B cell (primary cell): ENCODE results near the gene IVNS1ABP. TPM values are rescaled to one million over a fixed set of nuclear protein-coding genes. Genes with fewer than 3 reads are reported as not detected.

ENCODE experiments used
- ATAC-seq: fragments of 200-7000 bp; cut with Tn5 transposase; one replicate; pipeline ENCODE4 v1.10.0; 2021; ENCODE audit warnings: low read depth, mild to moderate bottlenecking, moderate number of reproducible peaks, moderate library complexity
- CTCF ChIA-PET: fragments of 350-600 bp; sonication (Branson Sonifier 250); formaldehyde crosslinking; loops from one replicate; lab custom pipeline; 2021; ENCODE audit warnings: antibody characterized with exemption, inconsistent platforms; lab: Charles Lee
- POLR2A ChIA-PET: fragments of 350-600 bp; sonication (Branson Sonifier 250); formaldehyde crosslinking; loops from one replicate; lab custom pipeline; 2021; ENCODE audit warnings: antibody characterized with exemption; lab: Charles Lee
- DNase-seq: peaks from one replicate; pipeline ENCODE4 v3.0.0; 2013
- H2AFZ ChIP-seq: 2 replicates; pipeline ENCODE4 v1.6.1; 2012; ENCODE audit warnings: mild to moderate bottlenecking, low read depth, low read length; ENCODE audit not compliant: insufficient read depth, poor library complexity, severe bottlenecking
- H3K27ac ChIP-seq, 2 donors: 1 replicate in 1 of 2; 2 replicates in 1 of 2; pipeline ENCODE4 v1.5.1; 2012 to 2013; ENCODE audit warnings: low read length in 2 of 2, mild to moderate bottlenecking in 2 of 2, moderate library complexity in 1 of 2
- H3K27me3 ChIP-seq, 4 experiments: fragments of 200-600 bp in 1 of 4; sonication (generic) in 1 of 4; replicated peaks in 1 of 4; 1 replicate in 2 of 4; 2 replicates in 2 of 4; pipeline versions ENCODE4 v1.6.1 to v1.7.0; 2013 to 2016; ENCODE audit warnings: low read length in 3 of 4, mild to moderate bottlenecking in 2 of 4, mixed read lengths in 1 of 4, moderate library complexity in 1 of 4; ENCODE audit not compliant: insufficient read depth in 4 of 4, control insufficient read depth in 3 of 4; ENCODE audit errors: control extremely low read depth in 1 of 4
- H3K36me3 ChIP-seq, 2 experiments: replicated peaks in 1 of 2; 1 replicate in 1 of 2; 2 replicates in 1 of 2; pipeline versions ENCODE4 v1.6.1 to v1.7.1; 2013; ENCODE audit warnings: low read length in 1 of 2; ENCODE audit not compliant: insufficient read depth in 2 of 2, control insufficient read depth in 1 of 2; ENCODE audit errors: control extremely low read depth in 1 of 2, extremely low read depth in 1 of 2
- H3K4me1 ChIP-seq, 2 donors: fragments of 200-600 bp in 1 of 2; sonication (generic) in 1 of 2; 1 replicate in 1 of 2; 2 replicates in 1 of 2; pipeline versions ENCODE4 v1.5.1 to v1.6.1; 2013 to 2017; ENCODE audit warnings: low read length in 2 of 2; ENCODE audit not compliant: control insufficient read depth in 2 of 2, insufficient read depth in 2 of 2
- H3K4me2 ChIP-seq: replicated peaks from 2 replicates; pipeline ENCODE3; 2012; ENCODE audit warnings: mild to moderate bottlenecking, low read depth, low read length; ENCODE audit not compliant: poor library complexity, severe bottlenecking
- H3K4me3 ChIP-seq, 5 experiments: fragments of 200-600 bp in 1 of 5; sonication (generic) in 1 of 5; 1 replicate in 3 of 5; 2 replicates in 2 of 5; pipeline versions ENCODE4 v1.5.1 to v1.7.0; 2011 to 2016; ENCODE audit warnings: low read length in 4 of 5, mild to moderate bottlenecking in 4 of 5, low read depth in 2 of 5, control low read depth in 1 of 5, moderate library complexity in 1 of 5; ENCODE audit not compliant: insufficient read depth in 1 of 5; ENCODE audit errors: control extremely low read depth in 1 of 5, extremely low read depth in 1 of 5
- H3K79me2 ChIP-seq: fragments of 200-600 bp; sonication (generic); one replicate; pipeline ENCODE4 v1.6.0; 2016; ENCODE audit warnings: low read length; ENCODE audit not compliant: control insufficient read depth, insufficient read depth
- H3K9ac ChIP-seq: fragments of 200-600 bp; sonication (generic); 2 replicates; pipeline ENCODE4 v1.6.1; 2017; ENCODE audit warnings: mild to moderate bottlenecking, low read length, moderate library complexity
- H3K9me3 ChIP-seq, 3 donors: one replicate each; pipeline versions ENCODE4 v1.6.1 to v1.7.1; 2013; ENCODE audit warnings: low read length in 2 of 3; ENCODE audit not compliant: control insufficient read depth in 2 of 3, insufficient read depth in 1 of 3; ENCODE audit errors: control extremely low read depth in 1 of 3
- H4K20me1 ChIP-seq: 2 replicates; pipeline ENCODE4 v1.6.0; 2012; ENCODE audit warnings: mild to moderate bottlenecking, low read length; ENCODE audit not compliant: insufficient read depth, control insufficient read depth, poor library complexity, severe bottlenecking
- H3K27ac Mint-ChIP-seq: one replicate; pipeline ENCODE4 v1.8.0; 2021; ENCODE audit warnings: mixed read lengths
- H3K27me3 Mint-ChIP-seq: one replicate; pipeline ENCODE4 v1.8.0; 2021; ENCODE audit warnings: mixed read lengths
- H3K4me1 Mint-ChIP-seq: one replicate; pipeline ENCODE4 v1.8.0; 2021; ENCODE audit warnings: mixed read lengths
- H3K4me3 Mint-ChIP-seq: one replicate; pipeline ENCODE4 v1.8.0; 2021; ENCODE audit warnings: mixed read lengths
- H3K9me3 Mint-ChIP-seq: one replicate; pipeline ENCODE4 v1.8.0; 2022; ENCODE audit warnings: mixed read lengths; ENCODE audit not compliant: insufficient read depth
- CTCF ChIP-seq: fragments of 200-600 bp; IDR thresholded peaks from one replicate; pipeline ENCODE4 v1.8.0; 2022; ENCODE audit warnings: antibody characterized with exemption, mild to moderate bottlenecking
- EZH2 ChIP-seq: IDR thresholded peaks from 2 replicates; pipeline ENCODE4 v1.6.1; 2012; ENCODE audit warnings: borderline replicate concordance, low read depth, mild to moderate bottlenecking, moderate library complexity, low read length; ENCODE audit not compliant: insufficient read depth, poor library complexity, severe bottlenecking
- intact Hi-C: fragments of 100-400 bp; cut with micrococcal nuclease; formaldehyde crosslinking; loops from one replicate; pipeline ENCODE4 v1.10.0; 2022
- polyA plus RNA-seq: library from polyadenylated mRNA; depleted of rRNA; stranded (reverse); fragments of >200 nt; gene quantifications from 2 replicates; pipeline ENCODE4 v1.2.3, GENCODE V29; 2012
- total RNA-seq, 2 donors: library from RNA; stranded (reverse); fragments of 120-200 nt in 1 of 2; gene quantifications; 1 replicate in 1 of 2; 2 replicates in 1 of 2; pipeline versions ENCODE4 v1.2.3 to v1.2.4, GENCODE V29; 2013 to 2022

The IVNS1ABP gene
- total and polyA plus RNA-seq, 2 donors (not counting 1 experiment from before 2014, with no cell fraction given), result 42.9 to 87.0 TPM

DNA sequence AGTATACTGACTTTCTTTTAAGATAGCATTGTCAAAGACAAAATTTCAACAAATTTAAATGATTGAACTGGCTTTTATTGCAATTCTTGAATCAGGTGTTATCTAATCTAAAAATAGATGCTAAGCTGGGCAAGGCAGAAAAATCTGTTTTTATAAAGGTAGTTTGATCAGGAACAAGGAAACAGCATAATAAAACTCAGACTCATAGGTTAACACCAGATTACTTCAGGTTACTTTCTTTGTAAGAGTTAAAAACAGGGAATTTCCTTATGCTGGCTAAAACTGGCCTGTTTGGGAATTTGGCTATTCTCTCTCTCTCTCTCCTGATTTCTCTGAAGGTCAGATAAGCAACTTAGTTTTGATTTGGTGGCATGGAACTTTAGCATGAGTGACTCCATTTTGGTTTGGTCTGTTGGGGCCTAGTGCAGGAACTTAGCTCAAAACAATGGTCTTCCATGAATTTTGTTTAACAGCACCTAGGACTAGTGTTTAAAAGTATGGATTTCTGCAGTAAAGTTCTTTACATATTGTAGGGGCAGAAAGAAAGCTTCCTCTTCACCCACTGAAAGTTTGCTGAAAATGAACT, 24.2 kb upstream of the IVNS1ABP start:
- Histone ChIP-seq H3K27me3 (no peaks in the 10 kb centered on the region), H3K27ac (no peak overlapping the region), H2AFZ (no peak overlapping the region), H3K4me3 (no peak overlapping the region), H3K9me3 (no peaks in the 10 kb centered on the region), H3K79me2 (no peaks in the 10 kb centered on the region), H3K36me3 (no peaks in the 10 kb centered on the region), H4K20me1 (no peaks in the 10 kb centered on the region), H3K4me1 (peaks cover 36 to 37% of the 10 kb centered on the region in 2 donors), H3K9ac (no peak overlapping the region), H3K4me2 (no peak overlapping the region)
- Mint-ChIP-seq H3K9me3 (no peaks in the 10 kb centered on the region), H3K4me1 (peaks cover 40% of the 10 kb centered on the region), H3K27ac (no peak overlapping the region), H3K4me3 (no peak overlapping the region), H3K27me3 (no peaks in the 10 kb centered on the region)
- intact Hi-C loops, result no loop called here
- ChIA-PET POLR2A (no interaction called here), CTCF (no interaction called here)
- ATAC-seq (no peak), DNase-seq (no peak)
- TF ChIP-seq EZH2 (no peak), CTCF (no peak)
